GM12892 (cell line): ENCODE data around the gene FKBP9.

Experiments used
- POLR2A ChIP-seq: IDR thresholded peaks from 2 replicates; pipeline ENCODE4 v1.6.1; 2011; ENCODE audit warnings: low read depth, low read length, control low read depth
- POLR2AphosphoS5 ChIP-seq: IDR thresholded peaks from 2 replicates; pipeline ENCODE4 v1.6.1; 2011; ENCODE audit warnings: low read depth, low read length, control low read depth

DNA sequence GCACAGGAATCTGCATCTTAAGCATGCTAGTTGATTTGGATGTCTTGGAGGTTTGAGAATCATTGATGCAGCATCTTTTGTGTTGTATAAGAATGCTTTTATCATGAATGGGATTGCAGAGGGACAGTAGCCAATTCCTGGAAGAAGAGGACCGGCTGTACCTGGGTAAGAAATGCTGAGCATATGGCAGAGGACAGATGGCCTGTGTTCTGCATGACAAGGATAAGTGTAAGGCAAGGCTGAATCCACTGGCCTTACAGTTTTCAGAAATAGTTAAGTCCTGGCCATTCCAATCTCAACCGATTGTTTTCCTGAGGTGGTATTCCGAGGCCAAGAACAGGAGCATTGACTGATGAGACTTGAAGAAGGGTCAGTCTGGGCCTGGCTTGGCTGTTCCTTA, 41.2 kb upstream of the FKBP9 start:
- TF ChIP-seq POLR2AphosphoS5 = no peak
- TF ChIP-seq POLR2A = no peak
